Activated B cell treated with CpG ODN at 0.5 μM for 24 hours (primary cell): ENCODE data around the gene PSMA5. TPM values are rescaled to one million over a fixed set of nuclear protein-coding genes. Genes with fewer than 3 reads are reported as not detected.

Experiments used
- ATAC-seq: fragments of 200-7000 bp; cut with Tn5 transposase; one replicate; pipeline ENCODE4 v1.10.0; 2021; ENCODE audit warnings: low read depth, mild to moderate bottlenecking, moderate library complexity
- CTCF ChIA-PET: fragments of 350-600 bp; sonication (Branson Sonifier 250); formaldehyde crosslinking; loops from one replicate; lab custom pipeline; 2021; ENCODE audit warnings: antibody characterized with exemption; lab: Charles Lee
- POLR2A ChIA-PET: fragments of 350-600 bp; sonication (Branson Sonifier 250); formaldehyde crosslinking; loops from one replicate; lab custom pipeline; 2021; ENCODE audit warnings: antibody characterized with exemption; lab: Charles Lee
- DNase-seq: peaks from one replicate; pipeline ENCODE4 v3.0.0; 2022
- H3K27ac Mint-ChIP-seq: one replicate; pipeline ENCODE4 v1.8.0; 2020; ENCODE audit warnings: mixed read lengths
- H3K27me3 Mint-ChIP-seq: one replicate; pipeline ENCODE4 v1.8.0; 2021; ENCODE audit warnings: mixed read lengths
- H3K36me3 Mint-ChIP-seq: one replicate; pipeline ENCODE4 v1.8.0; 2021; ENCODE audit warnings: low read depth, mixed read lengths
- H3K4me1 Mint-ChIP-seq: one replicate; pipeline ENCODE4 v1.8.0; 2021; ENCODE audit warnings: mixed read lengths
- H3K4me3 Mint-ChIP-seq: one replicate; pipeline ENCODE4 v1.8.0; 2020; ENCODE audit warnings: mild to moderate bottlenecking, mixed read lengths
- H3K9me3 Mint-ChIP-seq: one replicate; pipeline ENCODE4 v1.8.0; 2020; ENCODE audit warnings: mixed read lengths
- intact Hi-C: fragments of 100-400 bp; cut with micrococcal nuclease; formaldehyde crosslinking; loops from one replicate; pipeline ENCODE4 v1.15.1; 2024
- total RNA-seq: library from RNA; stranded (reverse); gene quantifications from 2 replicates; pipeline ENCODE4 v1.2.3, GENCODE V29; 2022
- TF ChIP-seq, protein P1 (sequence below): fragments of 200-600 bp; IDR thresholded peaks from one replicate; pipeline ENCODE4 v1.8.0; 2022; ENCODE audit warnings: antibody characterized with exemption, mild to moderate bottlenecking

The PSMA5 gene
- total RNA-seq, 1 donor from 2014 or later, result 105 TPM

DNA sequence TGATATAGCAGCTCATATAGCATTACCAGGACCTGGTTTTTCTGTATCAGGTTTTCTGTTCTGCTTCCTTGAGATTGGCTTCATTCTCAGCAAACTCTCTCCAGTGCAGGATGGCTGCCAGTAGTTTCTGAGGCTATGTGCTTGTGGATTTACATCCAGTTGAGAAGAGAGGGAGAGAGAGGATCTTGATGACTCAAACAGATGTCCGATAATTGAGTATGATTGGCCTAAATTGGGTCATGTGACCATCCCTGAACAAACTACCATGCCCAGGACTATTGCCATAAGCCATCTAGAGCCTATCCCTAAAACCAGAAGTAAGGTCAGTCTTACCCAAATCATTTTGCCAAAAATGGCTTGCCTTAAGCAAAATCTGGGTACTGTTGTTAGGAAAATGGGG, 18.1 kb upstream of the PSMA5 start:
- H3K9me3 Mint-ChIP-seq, result no peaks in the 10 kb centered on the region
- CTCF ChIA-PET, result no interaction called here
- DNase-seq (no peak), ATAC-seq (no peak)
- no peaks in the 10 kb centered on the region for H3K36me3 Mint-ChIP-seq
- intact Hi-C loops, result no loop called here
- no peak overlapping the region for H3K27ac Mint-ChIP-seq
- POLR2A ChIA-PET, result no interaction called here
- TF ChIP-seq, protein P1, sequence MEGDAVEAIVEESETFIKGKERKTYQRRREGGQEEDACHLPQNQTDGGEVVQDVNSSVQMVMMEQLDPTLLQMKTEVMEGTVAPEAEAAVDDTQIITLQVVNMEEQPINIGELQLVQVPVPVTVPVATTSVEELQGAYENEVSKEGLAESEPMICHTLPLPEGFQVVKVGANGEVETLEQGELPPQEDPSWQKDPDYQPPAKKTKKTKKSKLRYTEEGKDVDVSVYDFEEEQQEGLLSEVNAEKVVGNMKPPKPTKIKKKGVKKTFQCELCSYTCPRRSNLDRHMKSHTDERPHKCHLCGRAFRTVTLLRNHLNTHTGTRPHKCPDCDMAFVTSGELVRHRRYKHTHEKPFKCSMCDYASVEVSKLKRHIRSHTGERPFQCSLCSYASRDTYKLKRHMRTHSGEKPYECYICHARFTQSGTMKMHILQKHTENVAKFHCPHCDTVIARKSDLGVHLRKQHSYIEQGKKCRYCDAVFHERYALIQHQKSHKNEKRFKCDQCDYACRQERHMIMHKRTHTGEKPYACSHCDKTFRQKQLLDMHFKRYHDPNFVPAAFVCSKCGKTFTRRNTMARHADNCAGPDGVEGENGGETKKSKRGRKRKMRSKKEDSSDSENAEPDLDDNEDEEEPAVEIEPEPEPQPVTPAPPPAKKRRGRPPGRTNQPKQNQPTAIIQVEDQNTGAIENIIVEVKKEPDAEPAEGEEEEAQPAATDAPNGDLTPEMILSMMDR, result no peak
- H3K27me3 Mint-ChIP-seq, result peaks cover 20% of the 10 kb centered on the region
- no peaks in the 10 kb centered on the region for H3K4me1 Mint-ChIP-seq
- H3K4me3 Mint-ChIP-seq, result no peak overlapping the region

DNA sequence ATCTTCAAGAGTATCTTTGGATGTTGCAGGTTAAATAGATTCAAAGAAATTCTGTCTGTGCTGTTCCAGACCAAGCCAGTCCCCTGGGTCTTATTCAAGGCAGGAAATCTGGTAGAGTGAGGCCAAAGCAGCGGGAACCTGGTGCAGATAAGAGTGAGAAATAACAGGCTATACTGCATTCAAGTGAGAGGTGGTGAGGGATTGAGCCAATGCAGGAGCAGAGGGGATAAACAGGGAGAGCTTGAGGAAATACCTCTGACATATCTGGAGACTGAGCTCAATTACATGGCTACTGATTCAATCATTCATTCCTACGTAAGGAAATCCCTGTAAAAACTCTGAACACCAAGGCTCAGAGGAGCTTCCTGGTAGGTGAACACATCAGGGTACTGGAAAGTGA, 17.2 kb upstream of the PSMA5 start:
- ATAC-seq (no peak), DNase-seq (no peak)
- TF ChIP-seq, protein P1, result no peak
- ChIA-PET CTCF (no interaction called here), POLR2A (no interaction called here)
- H3K36me3 Mint-ChIP-seq, result no peaks in the 10 kb centered on the region
- H3K9me3 Mint-ChIP-seq, result no peaks in the 10 kb centered on the region
- intact Hi-C loops, result no loop called here
- no peak overlapping the region for H3K4me3 Mint-ChIP-seq
- no peak overlapping the region for H3K27ac Mint-ChIP-seq
- H3K27me3 Mint-ChIP-seq, result peaks cover 16% of the 10 kb centered on the region
- H3K4me1 Mint-ChIP-seq, result no peaks in the 10 kb centered on the region

DNA sequence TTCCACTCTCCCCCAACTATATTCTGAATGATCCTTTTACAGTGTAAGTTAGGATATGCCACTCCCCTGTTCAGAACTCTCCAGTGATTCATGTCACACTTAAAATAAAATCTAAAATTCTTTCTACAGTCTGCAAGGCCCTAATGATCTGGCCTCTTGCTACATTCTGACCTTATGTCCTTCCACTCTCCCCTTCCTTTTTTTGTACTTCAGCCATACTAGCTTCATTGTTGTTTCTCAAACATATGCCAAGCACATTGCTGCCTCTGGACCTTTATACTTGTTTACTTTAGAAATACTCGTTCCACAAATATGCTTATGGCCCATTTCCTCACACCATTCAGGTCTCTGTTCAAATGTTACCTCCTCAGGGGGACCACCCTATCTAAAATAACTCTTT, 14.8 kb upstream of the PSMA5 start:
- Mint-ChIP-seq H3K27ac (no peak overlapping the region), H3K4me3 (no peak overlapping the region), H3K27me3 (peaks cover 10% of the 10 kb centered on the region), H3K9me3 (no peaks in the 10 kb centered on the region), H3K4me1 (no peaks in the 10 kb centered on the region), H3K36me3 (no peaks in the 10 kb centered on the region)
- ChIA-PET CTCF (no interaction called here), POLR2A (no interaction called here)
- ATAC-seq (no peak), DNase-seq (no peak)
- TF ChIP-seq, protein P1, result no peak
- intact Hi-C loops, result no loop called here

DNA sequence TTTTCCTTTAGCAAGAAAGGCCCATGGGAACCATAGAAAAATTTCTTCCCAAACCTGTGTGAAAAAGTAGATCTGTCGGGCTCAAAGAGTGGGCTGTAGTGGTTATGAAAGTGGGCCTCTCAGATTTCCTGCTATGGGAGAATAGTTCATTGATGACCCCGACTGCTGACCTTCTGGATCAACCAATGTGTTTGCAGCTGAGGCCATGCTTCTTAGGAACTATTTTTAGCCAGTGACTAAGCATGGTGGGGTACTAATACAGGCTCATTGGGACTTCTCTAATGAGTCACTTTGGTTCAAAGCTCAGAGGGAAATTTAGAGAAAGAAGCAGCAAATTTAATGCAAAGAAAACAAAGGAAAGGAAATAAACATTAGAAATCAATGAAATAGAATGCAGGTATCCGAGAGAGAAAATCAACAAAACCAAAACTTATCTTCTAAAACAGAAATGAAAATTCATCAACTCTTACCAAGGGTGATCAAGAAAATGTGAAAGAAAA, 12.6 kb upstream of the PSMA5 start:
- no peak overlapping the region for H3K27ac Mint-ChIP-seq
- H3K27me3 Mint-ChIP-seq, result peaks cover 7% of the 10 kb centered on the region
- intact Hi-C loops, result no loop called here
- peaks cover 4% of the 10 kb centered on the region for H3K9me3 Mint-ChIP-seq
- CTCF ChIA-PET, result no interaction called here
- DNase-seq (no peak), ATAC-seq (no peak)
- POLR2A ChIA-PET, result no interaction called here
- H3K4me1 Mint-ChIP-seq, result no peaks in the 10 kb centered on the region
- TF ChIP-seq, protein P1, result no peak
- H3K36me3 Mint-ChIP-seq, result no peaks in the 10 kb centered on the region
- no peak overlapping the region for H3K4me3 Mint-ChIP-seq

DNA sequence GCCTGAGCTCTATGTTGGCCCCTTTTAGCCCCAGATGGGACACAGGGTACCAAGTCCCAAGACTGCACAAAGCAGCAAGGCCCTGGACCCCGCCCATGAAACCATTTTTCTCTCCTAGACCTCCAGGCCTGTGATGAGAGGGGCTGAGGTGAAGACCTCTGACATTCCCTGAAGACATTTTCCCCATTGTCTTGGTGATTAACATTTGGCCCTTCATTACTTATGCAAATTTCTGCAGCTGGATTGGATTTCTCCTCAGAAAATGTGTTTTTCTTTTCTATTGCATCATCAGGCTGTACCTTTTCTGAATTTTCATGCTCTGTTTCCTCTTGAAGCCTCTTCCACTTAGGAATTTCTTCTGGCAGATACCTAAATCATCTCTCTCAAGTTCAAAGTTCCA, 8.2 kb upstream of the PSMA5 start:
- ChIA-PET CTCF (no interaction called here), POLR2A (no interaction called here)
- TF ChIP-seq, protein P1, result no peak
- intact Hi-C loops, result no loop called here
- H3K4me3 Mint-ChIP-seq, result no peak overlapping the region
- H3K36me3 Mint-ChIP-seq, result no peaks in the 10 kb centered on the region
- ATAC-seq, result no peak
- DNase-seq, result no peak
- H3K9me3 Mint-ChIP-seq, result peaks cover 4% of the 10 kb centered on the region
- no peak overlapping the region for H3K27ac Mint-ChIP-seq
- peaks cover 8% of the 10 kb centered on the region for H3K27me3 Mint-ChIP-seq
- no peaks in the 10 kb centered on the region for H3K4me1 Mint-ChIP-seq
